ENCODE measurements around the gene NDUFA1.

The NDUFA1 gene

DNA sequence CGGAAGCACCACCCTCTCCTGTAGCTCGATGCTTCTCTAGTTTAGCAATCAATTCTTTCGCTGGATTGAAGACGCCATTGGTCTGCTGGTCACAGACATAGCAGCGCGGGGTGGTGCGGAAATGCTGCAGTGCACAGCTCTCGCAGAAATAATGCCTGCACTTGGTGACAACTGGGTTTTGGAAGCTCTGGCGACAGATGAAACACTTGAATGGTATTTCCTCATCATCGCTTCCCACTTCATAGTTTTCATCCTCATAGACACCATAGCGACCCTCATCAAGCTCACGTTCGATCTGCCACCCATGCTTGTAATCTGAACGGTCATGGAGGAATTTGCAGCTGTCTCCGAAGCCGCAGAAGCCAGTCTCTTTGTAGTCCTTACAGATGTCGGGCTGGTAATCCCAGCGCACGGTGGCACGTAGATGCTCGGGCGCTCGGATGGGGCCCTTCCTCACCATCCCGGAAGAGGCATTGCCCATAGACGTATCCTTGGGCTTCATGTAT is 953 bp upstream of the NDUFA1 start:
- no peaks in the 10 kb centered on the region for H3K27me3 ChIP-seq (ENCODE audit: control insufficient read depth, low read length)

DNA sequence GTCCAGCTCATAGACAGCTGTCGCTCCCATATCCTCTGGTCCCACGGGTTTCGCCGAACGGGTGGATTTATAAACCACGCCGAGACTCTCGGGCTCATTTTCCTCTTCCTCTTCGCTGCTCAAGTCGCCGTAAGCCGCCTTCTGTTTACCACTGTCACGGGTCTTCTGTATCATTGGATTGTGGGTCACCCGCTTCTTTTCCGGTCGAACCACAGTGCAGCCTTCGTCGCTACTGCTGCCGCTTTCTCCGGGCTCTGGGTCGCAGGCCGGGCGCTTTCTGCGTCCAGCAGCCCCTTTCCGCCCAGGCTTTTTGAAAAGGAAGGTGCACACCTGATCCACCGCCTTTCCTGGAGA is 410 bp upstream of the NDUFA1 start:
- peak overlapping the region; percentile 93 for H3K4me3 ChIP-seq (ENCODE audit: low read length)
- H3K27ac ChIP-seq (ENCODE audit: low read depth, low read length): peak overlapping the region; percentile 88
- peak overlapping the region; percentile 83 for H3K4me2 ChIP-seq (ENCODE audit: low read length)
- peaks cover 72% of the 10 kb centered on the region for H3K79me2 ChIP-seq (ENCODE audit: control insufficient read depth, low read length)
- H3K4me1 ChIP-seq (ENCODE audit: control insufficient read depth, low read length): peaks cover 9% of the 10 kb centered on the region
- peaks cover 28% of the 10 kb centered on the region for H3K36me3 ChIP-seq (ENCODE audit: control insufficient read depth, low read length)
- H3K9me2 ChIP-seq (replicated peaks; ENCODE audit: control insufficient read depth, low read length): no peaks in the 10 kb centered on the region
- no peaks in the 10 kb centered on the region; the same call in 1 of the 2 replicates for H3F3A ChIP-seq (ENCODE audit: control insufficient read depth, insufficient read depth)
- H3K9me3 ChIP-seq (ENCODE audit: control insufficient read depth, insufficient read depth, low read length): no peaks in the 10 kb centered on the region
- TF ChIP-seq EZH2phosphoT487 (IDR thresholded peaks at IDR 0.05; ENCODE audit: borderline replicate concordance, low read length): no peak
- TF ChIP-seq CTCF (IDR thresholded peaks at IDR 0.05; ENCODE audit: low read depth, low read length, poor library complexity, severe bottlenecking): no peak
- no peaks in the 10 kb centered on the region for H3K27me3 ChIP-seq (ENCODE audit: control insufficient read depth, low read length)
- H4K20me1 ChIP-seq (ENCODE audit: control insufficient read depth, insufficient read depth, low read depth, low read length): no peaks in the 10 kb centered on the region

More for the DNA sequence above, 953 bp upstream of the NDUFA1 start:
- peaks cover 9% of the 10 kb centered on the region for H3K4me1 ChIP-seq (ENCODE audit: control insufficient read depth, low read length)
- H4K20me1 ChIP-seq (ENCODE audit: control insufficient read depth, insufficient read depth, low read depth, low read length): no peaks in the 10 kb centered on the region
- H3K79me2 ChIP-seq (ENCODE audit: control insufficient read depth, low read length): peaks cover 69% of the 10 kb centered on the region
- H3F3A ChIP-seq (ENCODE audit: control insufficient read depth, insufficient read depth): no peaks in the 10 kb centered on the region; the same call in 1 of the 2 replicates
- H3K9me3 ChIP-seq (ENCODE audit: control insufficient read depth, insufficient read depth, low read length): no peaks in the 10 kb centered on the region
- H3K9me2 ChIP-seq (replicated peaks; ENCODE audit: control insufficient read depth, low read length): no peaks in the 10 kb centered on the region
- H3K4me3 ChIP-seq (ENCODE audit: low read length): peak overlapping the region; percentile 93
- peak overlapping the region; percentile 83 for H3K4me2 ChIP-seq (ENCODE audit: low read length)
- TF ChIP-seq EZH2phosphoT487 (IDR thresholded peaks at IDR 0.05; ENCODE audit: borderline replicate concordance, low read length) (no peak), CTCF (IDR thresholded peaks at IDR 0.05; ENCODE audit: low read depth, low read length, poor library complexity, severe bottlenecking) (no peak)
- H3K36me3 ChIP-seq (ENCODE audit: control insufficient read depth, low read length): peaks cover 26% of the 10 kb centered on the region
- H3K27ac ChIP-seq (ENCODE audit: low read depth, low read length): peak overlapping the region; percentile 88

DNA sequence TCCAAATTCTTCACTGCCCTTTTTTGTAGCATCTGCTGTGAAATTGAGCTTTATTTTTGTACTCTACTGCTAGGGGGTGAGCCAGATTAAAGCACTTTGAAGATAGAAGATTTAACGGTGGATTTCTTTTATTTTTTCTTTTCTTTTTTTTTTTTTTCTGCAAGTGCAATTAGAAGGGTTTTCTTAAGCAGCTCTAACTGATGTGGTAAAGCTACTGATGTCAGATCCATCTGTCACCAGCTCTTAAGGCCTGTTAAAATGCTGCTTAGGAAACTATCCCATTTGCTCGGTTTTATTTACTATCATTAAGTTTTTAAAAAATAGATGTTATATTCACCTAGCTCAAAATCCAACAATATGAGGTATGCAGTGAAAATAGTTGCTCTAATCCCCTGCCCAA is 7.1 kb downstream of the NDUFA1 start:
- Histone ChIP-seq H3F3A (ENCODE audit: control insufficient read depth, insufficient read depth) (no peaks in the 10 kb centered on the region), H3K36me3 (ENCODE audit: control insufficient read depth, low read length) (peaks cover 22% of the 10 kb centered on the region), H3K4me1 (ENCODE audit: control insufficient read depth, low read length) (peaks cover 13% of the 10 kb centered on the region), H3K9me3 (ENCODE audit: control insufficient read depth, insufficient read depth, low read length) (no peaks in the 10 kb centered on the region), H3K27ac (ENCODE audit: low read depth, low read length) (no peak overlapping the region), H3K79me2 (ENCODE audit: control insufficient read depth, low read length) (peaks cover 19% of the 10 kb centered on the region), H3K4me2 (ENCODE audit: low read length) (no peak overlapping the region), H3K9me2 (replicated peaks; ENCODE audit: control insufficient read depth, low read length) (no peaks in the 10 kb centered on the region), H3K4me3 (ENCODE audit: low read length) (no peak overlapping the region), H3K27me3 (ENCODE audit: control insufficient read depth, low read length) (no peaks in the 10 kb centered on the region), H4K20me1 (ENCODE audit: control insufficient read depth, insufficient read depth, low read depth, low read length) (no peaks in the 10 kb centered on the region)
- no peak for TF ChIP-seq CTCF (IDR thresholded peaks at IDR 0.05; ENCODE audit: low read depth, low read length, poor library complexity, severe bottlenecking)
- TF ChIP-seq EZH2phosphoT487 (IDR thresholded peaks at IDR 0.05; ENCODE audit: borderline replicate concordance, low read length): no peak
